HL-60 (cell line): ENCODE results near the gene KLHL22.

ENCODE experiments used
- GABPA ChIP-seq: IDR thresholded peaks from 2 replicates; pipeline ENCODE4 v1.6.1; 2012; ENCODE audit warnings: low read depth
- POLR2AphosphoS5 ChIP-seq: IDR thresholded peaks from 2 replicates; pipeline ENCODE4 v1.6.1; 2012; ENCODE audit warnings: low read depth
- TF ChIP-seq, protein P1 (sequence below): IDR thresholded peaks from one replicate; pipeline ENCODE4 v1.5.1; 2011; ENCODE audit warnings: low read length, control low read depth, inconsistent platforms; ENCODE audit not compliant: insufficient read depth

DNA sequence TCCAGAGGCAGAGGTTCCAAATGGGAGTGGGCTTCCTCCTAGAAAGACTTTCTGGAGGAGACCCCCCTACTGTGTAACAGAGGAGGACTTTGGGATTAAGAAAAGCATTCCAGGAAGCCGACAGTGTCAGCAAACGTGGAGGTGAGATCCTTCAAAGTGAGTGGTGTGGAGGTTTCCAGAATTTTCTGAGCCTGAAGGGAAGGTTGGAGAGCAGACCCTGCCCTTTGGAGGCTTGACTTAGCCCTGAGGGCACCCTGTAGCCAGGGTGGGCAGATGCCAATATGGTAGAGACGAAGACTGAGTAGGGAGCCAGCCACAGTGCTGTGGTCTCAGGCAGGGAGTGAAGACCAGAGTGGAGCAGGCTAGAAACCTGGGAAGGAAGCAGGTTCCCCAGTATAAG lies 1.8 kb upstream of the KLHL22 start:
- TF ChIP-seq, protein P1, sequence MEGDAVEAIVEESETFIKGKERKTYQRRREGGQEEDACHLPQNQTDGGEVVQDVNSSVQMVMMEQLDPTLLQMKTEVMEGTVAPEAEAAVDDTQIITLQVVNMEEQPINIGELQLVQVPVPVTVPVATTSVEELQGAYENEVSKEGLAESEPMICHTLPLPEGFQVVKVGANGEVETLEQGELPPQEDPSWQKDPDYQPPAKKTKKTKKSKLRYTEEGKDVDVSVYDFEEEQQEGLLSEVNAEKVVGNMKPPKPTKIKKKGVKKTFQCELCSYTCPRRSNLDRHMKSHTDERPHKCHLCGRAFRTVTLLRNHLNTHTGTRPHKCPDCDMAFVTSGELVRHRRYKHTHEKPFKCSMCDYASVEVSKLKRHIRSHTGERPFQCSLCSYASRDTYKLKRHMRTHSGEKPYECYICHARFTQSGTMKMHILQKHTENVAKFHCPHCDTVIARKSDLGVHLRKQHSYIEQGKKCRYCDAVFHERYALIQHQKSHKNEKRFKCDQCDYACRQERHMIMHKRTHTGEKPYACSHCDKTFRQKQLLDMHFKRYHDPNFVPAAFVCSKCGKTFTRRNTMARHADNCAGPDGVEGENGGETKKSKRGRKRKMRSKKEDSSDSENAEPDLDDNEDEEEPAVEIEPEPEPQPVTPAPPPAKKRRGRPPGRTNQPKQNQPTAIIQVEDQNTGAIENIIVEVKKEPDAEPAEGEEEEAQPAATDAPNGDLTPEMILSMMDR, result no peak
- TF ChIP-seq POLR2AphosphoS5 (no peak), GABPA (no peak)
